ENCODE results near the gene DYRK1A.

DYRK1A gene

DNA sequence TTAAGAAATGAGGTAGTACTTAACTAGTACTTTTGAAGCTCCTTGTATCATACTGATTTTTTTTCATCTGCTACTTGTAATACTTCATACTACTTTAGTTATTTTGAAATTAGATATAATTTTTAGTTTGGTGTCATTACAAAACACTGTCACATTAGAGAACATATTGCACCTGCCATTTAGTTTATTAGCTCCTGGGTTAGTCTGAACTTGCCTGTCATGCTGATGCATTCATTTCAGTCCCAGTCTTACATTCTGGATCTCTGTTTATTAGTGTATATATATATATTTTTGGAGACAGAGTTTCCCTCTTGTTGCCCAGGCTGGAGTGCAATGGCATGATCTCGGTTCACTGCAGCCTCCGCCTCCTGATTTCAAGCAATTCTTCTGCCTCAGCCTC lies 50.3 kb downstream of the DYRK1A start:
- no peak for DNase-seq (ENCODE audit: low read depth in 1 of 2, low spot score in 1 of 2)

DNA sequence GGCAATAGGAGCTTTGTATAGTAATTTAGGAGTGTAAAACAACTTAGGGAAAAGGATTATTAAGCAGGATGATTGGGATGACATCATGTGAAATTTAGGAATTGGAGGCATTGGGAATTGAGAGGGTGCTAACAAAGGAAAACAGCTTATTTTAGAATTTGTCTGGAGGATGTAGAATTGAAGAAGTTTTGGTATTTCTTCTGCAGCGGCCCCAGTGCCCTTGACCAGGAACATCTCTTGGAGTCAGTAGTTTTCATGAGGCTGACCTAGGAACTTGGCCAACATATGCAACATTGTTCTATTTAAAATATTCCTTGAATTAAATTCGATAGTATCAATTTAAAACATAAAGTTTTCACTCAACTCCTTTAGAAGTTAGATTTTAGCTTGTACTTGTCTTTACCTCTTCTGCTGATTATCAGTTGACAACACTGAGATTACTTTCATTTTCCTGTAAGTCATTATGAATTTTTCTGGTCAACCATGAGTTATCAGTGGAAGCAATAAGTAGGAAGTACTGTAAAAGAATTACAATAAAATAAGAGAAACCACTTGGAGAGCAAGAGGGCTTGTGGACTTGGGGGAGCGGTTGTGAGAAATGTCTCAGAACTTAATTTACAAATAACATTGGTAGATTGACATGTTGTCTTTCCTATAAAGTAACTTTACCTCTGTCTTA lies 52.8 kb downstream of the DYRK1A start:
- DNase-seq (ENCODE audit: low read depth in 1 of 2, low spot score in 1 of 2) = no peak

GRCh38 chr21:37421306-37421705 lies 54.7 kb downstream of the DYRK1A start:
- DNase-seq (ENCODE audit: low read depth in 1 of 2, low spot score in 1 of 2) = no peak

DNA sequence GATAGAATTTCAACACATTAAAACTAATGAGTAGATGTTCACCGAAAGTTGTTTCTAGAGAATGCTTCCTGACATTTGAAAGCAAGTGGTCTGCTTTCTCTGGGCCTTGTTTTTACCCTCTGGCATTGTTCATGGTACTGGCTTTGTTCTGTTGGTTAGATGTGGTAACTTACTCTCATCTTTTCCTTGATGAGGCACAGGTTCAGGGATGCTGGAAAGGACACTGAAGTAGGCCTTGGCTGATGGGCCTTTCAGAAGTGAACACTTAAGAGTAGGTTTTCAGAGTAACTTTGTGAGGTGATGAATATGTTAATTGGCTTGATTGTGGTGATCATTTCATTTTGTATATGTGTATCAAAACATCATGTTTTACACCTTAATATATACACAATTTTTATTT lies 55.8 kb downstream of the DYRK1A start:
- DNase-seq (ENCODE audit: low read depth in 1 of 2, low spot score in 1 of 2) = no peak

GRCh38 chr21:37423103-37423502 lies 56.5 kb downstream of the DYRK1A start:
- no peak for DNase-seq (ENCODE audit: low read depth in 1 of 2, low spot score in 1 of 2)

- DNase-seq (ENCODE audit: low read depth in 1 of 2, low spot score in 1 of 2) = no peak
Observed at GRCh38 chr21:37424396-37424795, 57.8 kb downstream of the DYRK1A start.

DNA sequence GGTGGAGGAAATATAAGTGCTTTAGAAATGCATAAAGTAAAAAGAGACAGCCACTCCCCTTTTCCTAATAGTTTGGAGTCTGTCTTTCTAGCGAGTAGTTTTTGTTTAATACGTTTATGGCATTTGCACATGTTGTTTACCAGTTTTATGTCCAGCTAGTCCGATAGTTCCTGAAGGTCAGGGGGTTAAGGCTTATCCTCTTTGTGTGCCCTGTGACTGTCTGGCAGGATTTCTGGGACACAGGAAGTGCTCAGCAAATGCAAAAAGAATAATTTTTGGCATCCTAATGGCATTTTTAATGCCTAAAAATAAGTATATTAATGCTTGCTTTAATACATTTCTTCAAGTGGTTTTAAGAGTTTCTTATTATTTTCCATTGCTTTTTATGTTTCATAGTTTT lies 58.4 kb downstream of the DYRK1A start:
- no peak for DNase-seq (ENCODE audit: low read depth in 1 of 2, low spot score in 1 of 2)

DNA sequence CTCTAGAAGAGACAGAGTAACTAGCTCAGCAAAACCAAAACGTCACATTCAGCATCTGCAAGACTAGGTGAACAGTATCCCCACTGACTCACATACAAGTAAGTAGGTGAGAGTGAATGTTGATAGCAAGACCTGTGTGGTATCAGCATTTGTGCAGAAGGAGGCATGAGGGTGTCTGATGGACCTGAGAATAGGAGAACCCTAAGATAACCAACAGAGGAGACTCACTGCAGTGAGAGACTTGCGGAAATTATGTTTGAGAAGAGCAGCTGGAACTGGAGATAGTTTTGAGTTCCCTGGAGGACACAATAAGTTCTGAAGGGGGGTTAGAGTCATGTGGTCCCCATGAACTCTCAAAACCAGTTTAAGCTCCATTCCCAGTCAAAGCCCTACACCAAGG lies 59.1 kb downstream of the DYRK1A start:
- no peak for DNase-seq (ENCODE audit: low read depth in 1 of 2, low spot score in 1 of 2)

DNA sequence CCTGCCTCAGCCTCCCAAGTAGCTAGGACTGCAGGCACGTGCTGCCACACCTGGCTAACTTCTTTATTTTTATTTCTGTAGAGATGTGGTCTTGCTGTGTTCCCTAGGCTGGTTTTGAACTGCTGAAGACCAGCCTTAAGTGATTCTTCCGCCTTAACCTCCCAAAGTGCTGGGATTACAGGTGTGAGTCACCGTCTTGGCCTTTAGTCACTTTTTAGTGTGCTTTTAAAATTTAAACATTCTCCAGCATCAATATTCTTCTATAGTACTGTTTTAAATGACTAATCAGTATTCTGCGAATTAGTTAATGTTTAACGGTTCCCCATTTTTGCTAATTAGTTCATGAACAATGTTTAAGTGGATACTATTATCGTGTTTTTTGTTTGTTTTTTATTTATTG lies 60.6 kb downstream of the DYRK1A start:
- DNase-seq (ENCODE audit: low read depth in 1 of 2, low spot score in 1 of 2) = no peak

DNA sequence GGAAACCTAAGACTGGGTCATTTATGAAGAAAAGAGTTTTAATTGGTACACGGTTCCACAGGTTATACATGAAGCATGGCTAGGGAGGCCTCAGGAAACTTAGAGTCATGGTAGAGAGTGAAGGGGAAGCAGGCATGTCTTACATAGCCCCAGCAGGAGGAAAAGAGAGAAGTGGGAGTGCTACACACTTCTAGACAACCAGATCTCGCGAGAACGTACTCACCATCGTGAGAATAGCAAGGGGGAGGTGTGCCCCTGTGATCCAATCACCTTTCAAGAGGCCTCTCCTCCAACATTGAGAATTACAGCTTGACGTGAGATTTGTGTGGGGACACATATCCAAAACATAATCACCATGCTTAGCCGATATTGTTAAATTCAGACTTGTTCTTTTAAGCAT lies 62.8 kb downstream of the DYRK1A start:
- no peak for DNase-seq (ENCODE audit: low read depth in 1 of 2, low spot score in 1 of 2)

GRCh38 chr21:37430184-37430821 lies 63.7 kb downstream of the DYRK1A start:
- no peak for DNase-seq (ENCODE audit: low read depth in 1 of 2, low spot score in 1 of 2)

DNA sequence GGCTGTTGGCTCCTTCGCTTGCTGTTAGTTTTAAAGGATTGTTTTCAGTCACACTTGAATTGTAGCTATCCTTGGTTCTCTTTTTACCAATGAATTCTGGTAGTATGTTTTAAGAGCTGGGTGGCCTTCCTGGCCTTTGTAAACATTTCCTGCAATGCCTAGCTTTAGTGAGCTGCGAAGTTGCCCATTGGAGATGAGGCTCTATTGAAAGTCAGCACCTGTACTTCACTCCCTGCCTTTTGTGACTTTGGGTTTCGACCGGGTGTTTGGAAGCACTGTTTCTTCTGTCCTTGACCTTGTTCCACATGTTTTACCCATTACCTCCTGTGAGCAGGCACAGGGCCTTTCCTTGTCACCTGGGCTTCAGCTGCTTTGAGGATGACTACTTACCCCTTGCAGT lies 64.7 kb downstream of the DYRK1A start:
- DNase-seq (ENCODE audit: low read depth in 1 of 2, low spot score in 1 of 2) = no peak

DNA sequence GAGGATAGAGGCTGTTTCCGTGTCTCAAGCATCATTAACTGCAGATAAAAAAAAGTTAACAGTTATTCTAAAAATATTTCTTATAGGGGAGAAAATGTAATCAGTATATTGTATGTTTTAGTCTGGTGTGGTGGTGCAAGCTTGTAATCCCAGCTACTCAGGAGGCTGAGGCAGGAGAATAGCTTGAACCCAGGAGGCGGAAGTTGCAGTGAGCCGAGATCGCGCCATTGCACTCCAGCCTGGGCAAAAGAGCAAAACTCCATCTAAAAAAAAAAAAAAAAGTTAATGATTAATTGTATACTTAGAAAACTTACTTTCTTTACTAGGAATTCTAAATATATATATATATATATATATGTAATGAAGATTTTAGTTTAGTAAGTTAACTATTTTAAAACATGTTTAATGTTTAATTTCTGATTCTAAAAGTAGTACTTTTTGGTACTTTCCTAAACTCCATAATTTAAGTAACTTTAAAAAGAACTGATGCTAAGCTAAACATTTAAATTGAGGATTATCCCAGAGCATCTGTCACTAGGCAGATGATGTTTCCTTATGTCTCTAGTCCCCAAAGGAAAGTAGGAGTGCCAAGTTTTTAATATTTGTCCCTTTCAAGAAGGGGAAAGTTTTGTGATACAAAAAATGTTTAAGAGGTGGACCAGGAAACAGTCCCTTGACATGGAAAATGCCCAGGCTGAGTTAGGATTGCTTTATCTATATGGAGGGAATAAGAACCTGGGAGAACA lies 66.3 kb downstream of the DYRK1A start:
- no peak for DNase-seq (ENCODE audit: low read depth in 1 of 2, low spot score in 1 of 2)

DNA sequence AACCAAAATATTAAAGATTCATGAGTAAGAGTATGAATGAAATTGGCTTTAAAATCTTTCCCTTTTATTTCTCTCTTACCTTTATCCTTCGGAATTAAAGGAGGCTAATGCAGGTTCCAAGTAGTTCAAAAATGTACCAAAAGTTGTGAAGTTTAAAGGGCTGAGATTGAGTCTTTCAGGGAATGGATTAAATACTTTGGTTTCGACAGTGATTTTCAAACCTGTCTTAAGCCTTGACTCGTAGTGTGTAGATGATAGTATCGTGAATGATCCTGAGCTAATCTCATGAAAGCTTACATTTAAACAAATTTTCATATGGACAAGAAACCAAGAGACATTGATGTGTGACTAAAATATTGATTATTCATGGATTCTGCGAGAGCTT lies 66.9 kb downstream of the DYRK1A start:
- DNase-seq (ENCODE audit: low read depth in 1 of 2, low spot score in 1 of 2) = no peak

GRCh38 chr21:37435120-37435519 lies 68.5 kb downstream of the DYRK1A start:
- no peak for DNase-seq (ENCODE audit: low read depth in 1 of 2, low spot score in 1 of 2)

GRCh38 chr21:37435711-37436110 lies 69.1 kb downstream of the DYRK1A start:
- DNase-seq (ENCODE audit: low read depth in 1 of 2, low spot score in 1 of 2) = no peak

DNA sequence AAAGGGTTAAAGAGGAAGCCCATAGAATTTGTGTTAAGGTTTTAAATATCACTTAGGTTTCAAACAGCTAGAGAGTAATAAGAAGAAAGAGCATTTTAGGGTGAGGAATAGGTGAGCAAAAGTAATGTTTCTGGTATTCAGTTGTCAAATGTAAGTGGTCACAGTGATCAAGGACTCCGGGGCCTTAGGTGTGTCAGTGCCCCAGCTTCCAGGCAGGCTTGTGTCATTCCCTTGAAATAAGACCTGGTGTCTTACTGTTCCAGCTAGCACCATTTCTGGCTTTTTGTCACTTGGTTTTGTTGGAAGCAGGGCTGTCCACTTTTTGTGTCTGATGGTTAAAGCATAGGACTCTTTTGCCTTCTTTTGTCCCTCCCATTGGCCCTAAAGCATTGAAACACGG lies 69.6 kb downstream of the DYRK1A start:
- DNase-seq (ENCODE audit: low read depth in 1 of 2, low spot score in 1 of 2) = no peak

GRCh38 chr21:37437376-37438080 lies 71.0 kb downstream of the DYRK1A start:
- DNase-seq (ENCODE audit: low read depth in 1 of 2, low spot score in 1 of 2) = no peak

DNA sequence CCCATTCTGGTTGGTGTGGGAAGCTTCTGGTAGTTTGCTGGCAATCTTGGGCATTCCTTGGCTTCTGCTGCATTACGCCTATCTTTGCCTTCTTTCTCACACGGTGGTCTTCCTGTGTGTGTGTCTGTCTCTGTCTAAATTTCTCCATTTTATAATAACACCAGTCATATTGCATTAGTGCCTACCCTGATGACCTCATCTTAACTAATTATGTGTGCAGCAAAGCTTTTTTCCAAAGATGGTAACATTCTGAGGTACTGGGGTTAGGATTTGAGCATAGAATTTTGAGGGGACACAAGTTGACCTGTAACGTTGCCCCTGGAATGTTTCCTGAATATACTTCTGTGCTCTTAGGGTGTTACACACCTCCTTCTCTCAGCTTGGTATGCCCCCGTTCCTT lies 77.1 kb downstream of the DYRK1A start:
- no peak for DNase-seq (ENCODE audit: low read depth in 1 of 2, low spot score in 1 of 2)

DNA sequence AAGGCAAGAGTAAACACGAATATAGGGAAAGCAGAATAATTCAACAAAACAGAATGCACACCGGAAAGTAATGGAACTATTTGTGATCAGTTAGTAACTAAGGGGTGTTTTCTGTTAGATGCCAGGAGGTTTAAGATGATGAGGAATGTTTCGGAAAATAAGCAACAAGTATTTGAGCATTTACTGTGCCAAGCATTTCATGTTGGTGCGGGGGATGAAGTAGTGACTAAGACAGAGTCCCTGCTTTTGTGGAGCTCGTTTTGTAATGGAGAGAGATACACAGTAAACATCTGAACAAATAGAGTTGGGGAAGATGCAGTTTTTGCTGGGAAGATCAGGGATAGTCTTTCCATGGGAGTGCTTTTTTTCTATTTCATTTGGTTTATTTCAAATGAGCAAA lies 78.7 kb downstream of the DYRK1A start:
- DNase-seq (ENCODE audit: low read depth in 1 of 2, low spot score in 1 of 2) = no peak

- no peak for DNase-seq (ENCODE audit: low read depth in 1 of 2, low spot score in 1 of 2)
Observed at GRCh38 chr21:37446552-37446951, 80.0 kb downstream of the DYRK1A start.

All from activated T-helper 1 cell treated with anti-CD3 and anti-CD28 coated beads, Interleukin-2, amount 50 U/mL, for 16 hours (primary cell).